Fibroblast of upper back skin (primary cell): ENCODE results near the gene SIX5.
A peak's percentile ranks its signal among the peaks of the same experiment; 100 is the strongest.

Experiments used
- DNase-seq: peaks from one replicate; pipeline ENCODE4 v3.0.0-alpha.2; 2013

The SIX5 gene

GRCh38 chr19:45792470-45793177 is 23.6 kb upstream of the SIX5 start, which contains the start of gene DMWD:
DMWD (minus strand) TSS chr19:45792845; CDS start chr19:45792756, 89 bp downstream.
- peak; percentile 99 for DNase-seq

GRCh38 chr19:45791744-45792469 is 22.9 kb upstream of the SIX5 start:
- no peak for DNase-seq

- no peak for DNase-seq
These were observed 21.9 kb upstream of the SIX5 start for GRCh38 chr19:45790942-45791341.

DNA sequence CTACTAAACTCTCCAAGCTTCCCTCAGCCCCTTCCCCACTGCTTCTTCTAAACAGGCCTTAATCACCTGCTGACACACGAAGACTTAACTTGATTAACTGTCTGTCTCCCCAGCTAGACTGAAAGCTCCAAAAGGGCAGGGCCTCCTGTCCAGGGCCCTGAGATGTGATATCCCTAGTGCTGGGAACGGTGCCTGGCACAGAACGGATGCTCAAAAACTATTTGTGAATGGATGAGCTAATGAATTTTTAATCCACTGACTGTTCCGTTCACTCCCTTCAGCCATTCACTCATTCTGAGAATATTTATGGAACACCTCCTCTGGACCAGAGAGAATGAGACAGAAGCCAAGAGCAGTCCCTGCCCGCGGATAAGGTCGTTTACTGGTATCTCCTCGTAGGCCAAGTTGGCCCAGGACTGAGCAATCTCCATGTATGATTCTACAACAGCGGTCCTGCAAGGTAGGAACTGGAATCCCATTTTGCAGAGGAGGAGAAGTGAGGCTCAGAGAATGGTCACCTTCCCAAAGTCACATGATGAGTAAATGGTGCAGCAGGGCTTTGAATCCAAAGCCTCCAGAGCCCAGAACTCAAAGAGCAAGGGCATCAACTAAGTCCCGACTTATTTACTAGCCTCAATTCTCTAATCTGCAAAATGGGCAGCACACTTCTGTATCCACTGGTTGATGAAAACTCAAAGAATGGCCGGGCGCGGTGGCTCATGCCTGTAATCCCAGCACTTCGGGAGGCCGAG is 20.2 kb upstream of the SIX5 start:
- DNase-seq = no peak

DNA sequence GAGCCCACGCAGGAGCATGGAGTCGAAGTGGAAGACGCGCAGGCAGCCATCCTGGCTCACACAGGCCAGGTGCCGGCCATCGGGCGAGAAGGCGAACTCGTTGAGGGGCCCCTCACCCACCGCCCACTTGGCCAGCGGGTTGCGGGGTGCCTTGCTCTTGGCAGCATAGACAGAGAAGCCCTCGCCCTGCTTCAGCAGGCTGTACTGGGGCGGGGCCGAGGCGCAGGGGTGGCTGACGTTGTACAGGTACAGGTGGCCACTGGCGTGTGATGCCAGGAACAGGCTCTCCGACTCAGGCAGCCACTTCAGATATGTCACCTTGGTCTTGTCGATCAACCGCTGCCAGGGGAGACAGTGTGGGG is 17.5 kb upstream of the SIX5 start:
- no peak for DNase-seq

GRCh38 chr19:45785781-45786532 is 16.9 kb upstream of the SIX5 start:
- no peak for DNase-seq

DNA sequence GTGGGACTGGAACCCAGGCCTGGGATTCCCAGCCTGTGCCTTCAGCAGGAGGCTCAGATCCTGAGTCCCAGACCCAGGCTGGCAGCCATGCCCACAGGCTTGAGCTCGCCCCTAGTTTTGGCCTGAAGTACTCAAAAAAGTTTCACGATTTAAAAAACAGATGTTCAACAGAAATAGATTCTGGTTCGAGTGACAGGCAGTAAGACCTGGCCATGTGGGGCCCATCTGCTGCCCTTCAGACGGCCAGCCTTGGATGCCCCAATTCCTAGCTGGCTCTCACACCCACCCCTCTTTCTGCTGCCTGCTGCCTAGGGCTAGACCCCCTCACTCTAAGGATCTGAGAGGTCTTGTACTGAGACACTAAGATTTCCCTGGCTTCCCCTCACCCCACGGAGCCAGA is 16.0 kb upstream of the SIX5 start:
- no peak for DNase-seq

- no peak for DNase-seq
These were observed 15.0 kb upstream of the SIX5 start for GRCh38 chr19:45784096-45784495.

- DNase-seq = peak; percentile 63
These were observed 14.1 kb upstream of the SIX5 start for GRCh38 chr19:45782820-45783785.

- no peak for DNase-seq
These were observed 13.2 kb upstream of the SIX5 start, which contains the start of gene DMPK for GRCh38 chr19:45782162-45782691. DMPK (minus strand) TSS chr19:45782490; CDS start chr19:45782352, 138 bp downstream.

GRCh38 chr19:45781214-45782161 is 12.4 kb upstream of the SIX5 start:
- DNase-seq = no peak

GRCh38 chr19:45780448-45781213 is 11.6 kb upstream of the SIX5 start:
- DNase-seq = no peak

DNA sequence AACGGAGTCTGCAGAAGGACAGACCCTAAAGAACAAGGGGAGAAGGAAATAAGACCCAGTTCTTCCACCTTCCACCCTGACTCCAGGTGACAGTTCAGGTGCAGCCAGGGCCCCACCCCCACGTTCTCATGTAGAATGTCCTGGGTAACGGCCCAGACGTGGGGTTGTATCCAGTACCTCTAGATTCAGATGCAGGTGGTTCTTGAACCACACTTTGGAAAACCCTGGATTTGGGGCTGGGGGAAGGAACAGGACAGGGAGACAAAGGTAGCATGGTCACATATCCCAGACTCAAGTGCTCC is 11.0 kb upstream of the SIX5 start:
- no peak for DNase-seq

- DNase-seq = peak; percentile 48
These were observed 10.4 kb upstream of the SIX5 start for GRCh38 chr19:45779231-45780145.

DNA sequence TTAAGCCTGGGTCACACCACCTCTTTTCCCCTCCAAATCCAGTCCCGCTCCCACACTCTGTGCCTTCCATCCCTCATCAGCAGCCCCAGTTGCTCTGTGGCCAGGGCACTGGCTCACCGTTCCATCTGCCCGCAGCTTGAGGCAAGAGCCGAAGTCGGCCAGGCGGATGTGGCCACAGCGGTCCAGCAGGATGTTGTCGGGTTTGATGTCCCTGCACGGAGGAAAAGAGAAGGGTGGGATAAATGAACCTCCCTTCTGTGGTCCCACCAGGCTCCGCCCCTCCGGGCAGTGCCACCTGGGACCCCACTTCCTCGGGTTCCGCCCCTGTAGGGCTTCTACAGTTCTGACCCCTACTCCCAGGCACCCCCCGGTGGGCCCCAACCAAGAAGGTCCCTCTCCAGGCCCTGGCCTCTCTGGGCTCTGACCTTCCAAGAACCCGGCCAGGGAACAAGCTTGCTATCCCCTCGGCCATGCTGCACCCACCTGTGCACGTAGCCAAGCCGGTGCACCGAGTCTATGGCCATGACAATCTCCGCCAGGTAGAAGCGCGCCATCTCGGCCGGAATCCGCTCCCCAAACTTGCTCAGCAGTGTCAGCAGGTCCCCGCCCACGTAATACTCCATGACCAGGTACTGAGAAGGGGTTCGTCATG is 9.1 kb upstream of the SIX5 start:
- DNase-seq = no peak

DNA sequence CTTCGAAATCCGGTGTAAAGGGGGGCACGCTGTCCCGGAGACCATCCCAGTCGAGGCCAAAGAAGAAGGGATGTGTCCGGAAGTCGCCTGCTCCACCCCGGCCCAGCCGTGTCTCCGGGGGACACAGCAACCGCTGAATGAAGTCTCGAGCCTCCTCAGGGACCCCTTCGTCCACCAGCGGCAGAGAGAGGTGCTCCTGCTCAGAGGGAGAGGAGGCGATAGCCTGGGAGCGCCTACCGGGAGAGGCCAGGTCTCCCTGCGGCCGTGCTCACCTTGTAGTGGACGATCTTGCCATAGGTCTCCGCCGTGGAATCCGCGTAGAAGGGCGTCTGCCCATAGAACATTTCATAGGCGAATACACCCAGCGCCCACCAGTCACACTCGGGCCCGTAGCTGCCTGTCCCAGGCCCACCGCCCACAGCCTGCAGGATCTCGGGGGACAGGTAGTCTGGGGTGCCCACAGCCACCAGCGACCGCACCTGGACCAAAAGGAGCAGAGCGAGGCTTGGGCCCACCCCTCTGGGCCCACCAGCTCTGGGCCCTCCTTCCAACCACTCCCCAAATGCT is 8.4 kb upstream of the SIX5 start:
- no peak for DNase-seq

GRCh38 chr19:45774765-45775164 is 5.7 kb upstream of the SIX5 start:
- no peak for DNase-seq

DNA sequence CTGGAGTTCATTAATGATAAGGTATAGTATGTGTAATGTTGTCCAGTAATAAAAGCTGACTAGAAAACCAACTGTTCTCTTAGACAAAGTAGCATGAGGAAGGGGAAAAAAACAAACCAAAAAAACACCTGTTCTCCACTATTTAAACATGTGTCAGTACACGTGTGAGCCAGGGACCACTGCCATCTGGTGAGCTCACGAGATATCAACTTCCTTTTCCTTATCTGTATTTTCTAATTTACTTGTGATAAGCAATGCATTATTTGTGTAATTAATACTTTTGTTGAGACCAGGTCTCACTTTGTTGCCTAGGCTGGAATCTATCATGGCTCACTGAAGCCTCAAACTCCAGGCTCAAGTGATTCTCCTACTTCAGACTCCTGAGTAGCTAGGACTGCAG is 4.3 kb upstream of the SIX5 start:
- DNase-seq = no peak
